H9 (cell line): Measurements from ENCODE around the gene DAZ2. TPM values are rescaled to one million over a fixed set of nuclear protein-coding genes. Genes with fewer than 3 reads are reported as not detected.
"Not testable (repeated sequence)": the region's sequence is repeated elsewhere in the genome, so short reads cannot be mapped to it uniquely, and the experiment has no call there.

ENCODE experiments used
- DNase-seq: peaks from one replicate; pipeline ENCODE4 v3.0.0-alpha.2; 2017
- H2AFZ ChIP-seq: one replicate; pipeline ENCODE4 v1.6.1; 2013; ENCODE audit warnings: mild to moderate bottlenecking, low read length, control low read depth, moderate library complexity
- H2AK5ac ChIP-seq: 2 replicates; pipeline ENCODE4 v1.6.1; 2013; ENCODE audit warnings: low read length, control low read depth, mixed read lengths; ENCODE audit not compliant: insufficient read length
- H2BK120ac ChIP-seq: one replicate; pipeline ENCODE4 v1.6.1; 2013; ENCODE audit warnings: low read depth, mild to moderate bottlenecking, low read length, control low read depth, inconsistent platforms; ENCODE audit not compliant: poor library complexity, severe bottlenecking
- H2BK12ac ChIP-seq: 2 replicates; pipeline ENCODE4 v1.6.1; 2013; ENCODE audit warnings: low read length, control low read depth, mixed read lengths, low read depth; ENCODE audit not compliant: insufficient read length
- H2BK15ac ChIP-seq: 2 replicates; pipeline ENCODE4 v1.6.1; 2013; ENCODE audit warnings: low read depth, low read length, control low read depth
- H2BK20ac ChIP-seq: one replicate; pipeline ENCODE4 v1.6.1; 2013; ENCODE audit warnings: low read depth, mild to moderate bottlenecking, low read length, control low read depth, inconsistent platforms; ENCODE audit not compliant: poor library complexity, severe bottlenecking
- H2BK5ac ChIP-seq: 2 replicates; pipeline ENCODE4 v1.6.1; 2013; ENCODE audit warnings: low read length, control low read depth, mixed read lengths; ENCODE audit not compliant: insufficient read length
- H3K14ac ChIP-seq: 2 replicates; pipeline ENCODE4 v1.6.1; 2013; ENCODE audit warnings: low read length, control low read depth; ENCODE audit not compliant: insufficient read depth
- H3K18ac ChIP-seq: 2 replicates; pipeline ENCODE4 v1.6.1; 2013; ENCODE audit warnings: low read depth, mild to moderate bottlenecking, mixed read lengths, low read length, control low read depth; ENCODE audit not compliant: insufficient read length
- H3K23ac ChIP-seq: 2 replicates; pipeline ENCODE4 v1.6.1; 2013; ENCODE audit warnings: low read length, control low read depth, mixed read lengths, low read depth; ENCODE audit not compliant: insufficient read length
- H3K23me2 ChIP-seq: 2 replicates; pipeline ENCODE4 v1.6.1; 2013; ENCODE audit warnings: low read depth, mild to moderate bottlenecking, mixed read lengths, low read length, control low read depth; ENCODE audit not compliant: insufficient read length, poor library complexity, severe bottlenecking
- H3K27ac ChIP-seq: 2 replicates; pipeline ENCODE4 v1.5.1; 2013; ENCODE audit warnings: low read length, control low read depth, mixed read lengths, low read depth; ENCODE audit not compliant: insufficient read length
- H3K27me3 ChIP-seq: 2 replicates; pipeline ENCODE4 v1.6.1; 2013; ENCODE audit warnings: low read length, control low read depth, inconsistent platforms; ENCODE audit not compliant: insufficient read depth
- H3K4ac ChIP-seq: 2 replicates; pipeline ENCODE4 v1.6.1; 2013; ENCODE audit warnings: low read depth, mild to moderate bottlenecking, control low read depth, inconsistent platforms, low read length, moderate library complexity
- H3K4me1 ChIP-seq: 2 replicates; pipeline ENCODE4 v1.6.1; 2013; ENCODE audit warnings: low read length, control low read depth, inconsistent platforms; ENCODE audit not compliant: insufficient read depth
- H3K4me2 ChIP-seq: 2 replicates; pipeline ENCODE4 v1.6.1; 2013; ENCODE audit warnings: low read length, control low read depth, mixed read lengths; ENCODE audit not compliant: insufficient read length, insufficient read depth
- H3K56ac ChIP-seq: 2 replicates; pipeline ENCODE4 v1.6.1; 2013; ENCODE audit warnings: low read depth, mild to moderate bottlenecking, mixed read lengths, low read length, control low read depth; ENCODE audit not compliant: insufficient read length
- H3K79me1 ChIP-seq: 2 replicates; pipeline ENCODE4 v1.6.1; 2013; ENCODE audit warnings: low read depth, mild to moderate bottlenecking, moderate library complexity, low read length, control low read depth, inconsistent platforms; ENCODE audit not compliant: insufficient read depth, poor library complexity, severe bottlenecking
- H3K79me2 ChIP-seq: 2 replicates; pipeline ENCODE4 v1.6.1; 2013; ENCODE audit warnings: low read length, control low read depth, inconsistent platforms; ENCODE audit not compliant: insufficient read depth
- H3K9ac ChIP-seq: 2 replicates; pipeline ENCODE4 v1.6.1; 2013; ENCODE audit warnings: low read length, control low read depth, mixed read lengths; ENCODE audit not compliant: insufficient read length; ENCODE audit errors: extremely low read depth
- H3K9me3 ChIP-seq: one replicate; pipeline ENCODE4 v1.6.1; 2013; ENCODE audit warnings: low read depth, low read length, inconsistent platforms; ENCODE audit not compliant: control insufficient read depth
- H3T11ph ChIP-seq: one replicate; pipeline ENCODE4 v1.6.1; 2013; ENCODE audit warnings: mild to moderate bottlenecking, low read length, control low read depth, inconsistent platforms
- H4K20me1 ChIP-seq: one replicate; pipeline ENCODE4 v1.6.1; 2013; ENCODE audit not compliant: control insufficient read depth, insufficient read length, insufficient read depth
- H4K5ac ChIP-seq: 2 replicates; pipeline ENCODE4 v1.6.1; 2013; ENCODE audit warnings: low read depth, mild to moderate bottlenecking, mixed read lengths, low read length, control low read depth; ENCODE audit not compliant: insufficient read length
- H4K8ac ChIP-seq: replicated peaks from 2 replicates; pipeline ENCODE4 v1.6.1; 2013; ENCODE audit warnings: low read length, control low read depth, mixed read lengths, low read depth; ENCODE audit not compliant: insufficient read length
- H4K91ac ChIP-seq: 2 replicates; pipeline ENCODE4 v1.6.1; 2013; ENCODE audit warnings: low read depth, mild to moderate bottlenecking, moderate library complexity, mixed read lengths, low read length, control low read depth; ENCODE audit not compliant: insufficient read length
- H3K27ac Mint-ChIP-seq, 3 experiments: 2 replicates in 2 of 3; 3 replicates in 1 of 3; pipeline ENCODE4 v1.8.0; 2020 to 2021; ENCODE audit warnings: mixed read lengths in 3 of 3, mild to moderate bottlenecking in 1 of 3, moderate library complexity in 1 of 3
- H3K27me3 Mint-ChIP-seq: 2 replicates; pipeline ENCODE4 v1.8.0; 2021; ENCODE audit warnings: low read depth, mild to moderate bottlenecking, moderate library complexity, mixed read lengths
- H3K36me3 Mint-ChIP-seq, 3 experiments: 2 replicates in 2 of 3; 3 replicates in 1 of 3; pipeline ENCODE4 v1.8.0; 2020 to 2021; ENCODE audit warnings: low read depth in 3 of 3, mixed read lengths in 3 of 3; ENCODE audit not compliant: insufficient read depth in 1 of 3
- H3K4me1 Mint-ChIP-seq, 2 experiments: 2 replicates each; pipeline ENCODE4 v1.8.0; 2020; ENCODE audit warnings: mixed read lengths in 2 of 2
- H3K4me3 Mint-ChIP-seq, 2 experiments: 2 replicates in 1 of 2; 3 replicates in 1 of 2; pipeline ENCODE4 v1.8.0; 2020 to 2021; ENCODE audit warnings: mild to moderate bottlenecking in 2 of 2, mixed read lengths in 2 of 2, moderate library complexity in 1 of 2
- H3K9me3 Mint-ChIP-seq, 2 experiments: 2 replicates in 1 of 2; 3 replicates in 1 of 2; pipeline ENCODE4 v1.8.0; 2020; ENCODE audit warnings: mild to moderate bottlenecking in 2 of 2, mixed read lengths in 2 of 2, moderate library complexity in 1 of 2
- WGBS: extraction: QIAGEN DNeasy Blood & Tissue Kit; methylation state at CpG from one replicate; pipeline ENCODE4 v1.1.7; 2013; ENCODE audit warnings: missing lambda C conversion rate, low lambda C conversion rate, mixed read lengths; ENCODE audit not compliant: insufficient read length; ENCODE audit errors: extremely low coverage; 5-methylcytosine and 5-hydroxymethylcytosine counted together
- long read RNA-seq: library from polyadenylated mRNA; unstranded; transcript quantifications from one replicate; pipeline ENCODE4 v2.0.0, GENCODE V29; 2020
- total RNA-seq: library from RNA; stranded (reverse); gene quantifications from 2 replicates; pipeline ENCODE4 v1.2.1, GENCODE V29; 2021

Gene DAZ2
- not detected in 2 replicates for total RNA-seq
- long read RNA-seq, result 0 reads

GRCh38 chrY:23219233-23219632 is at the start of gene DAZ2:
Gene DAZ2, plus strand, starts transcription at chrY:23219533. Its CDS starts 208 bp downstream, at chrY:23219741.
- H3T11ph ChIP-seq, H3K4me2 ChIP-seq: not testable (repeated sequence)

GRCh38 chrY:23198908-23199307 is 20.4 kb upstream of the DAZ2 start, which contains the start of gene DAZ1:
Gene DAZ1, minus strand, starts transcription at chrY:23199008. Its CDS starts 208 bp downstream, at chrY:23198800.
- not testable (repeated sequence) for H3K56ac ChIP-seq, DNase-seq, H4K91ac ChIP-seq, H2AFZ ChIP-seq, H3K27me3 ChIP-seq, H3K27me3 Mint-ChIP-seq, H3K23me2 ChIP-seq, H2BK20ac ChIP-seq, H3K9me3 ChIP-seq, H3K4me1 Mint-ChIP-seq, H3K79me2 ChIP-seq, H3K79me1 ChIP-seq, H4K8ac ChIP-seq, H4K20me1 ChIP-seq, H3K4me1 ChIP-seq, H3K14ac ChIP-seq, H3K27ac Mint-ChIP-seq, H3K18ac ChIP-seq, H2AK5ac ChIP-seq, H2BK12ac ChIP-seq, H3T11ph ChIP-seq, H3K9me3 Mint-ChIP-seq, H3K36me3 Mint-ChIP-seq, H3K4me3 Mint-ChIP-seq, H2BK120ac ChIP-seq, H3K4ac ChIP-seq, H3K4me2 ChIP-seq, H3K27ac ChIP-seq, H3K23ac ChIP-seq, H3K9ac ChIP-seq, H4K5ac ChIP-seq, H2BK15ac ChIP-seq, H2BK5ac ChIP-seq
- WGBS, result no CpG with 5 or more reads among the region's 23 CpGs

More at GRCh38 chrY:23219233-23219632, at the start of gene DAZ2:
- not testable (repeated sequence) for H4K8ac ChIP-seq, H3K27me3 Mint-ChIP-seq, H2BK5ac ChIP-seq, DNase-seq, H2AK5ac ChIP-seq, H3K79me2 ChIP-seq, H2BK120ac ChIP-seq, H3K27ac ChIP-seq, H3K14ac ChIP-seq, H4K20me1 ChIP-seq, H3K18ac ChIP-seq, H3K23ac ChIP-seq, H3K4ac ChIP-seq, H4K5ac ChIP-seq, H2BK20ac ChIP-seq, H3K27me3 ChIP-seq, H3K36me3 Mint-ChIP-seq, H3K9me3 Mint-ChIP-seq, H2BK12ac ChIP-seq, H3K79me1 ChIP-seq, H2BK15ac ChIP-seq, H4K91ac ChIP-seq, H3K4me1 Mint-ChIP-seq, H3K4me1 ChIP-seq, H2AFZ ChIP-seq, H3K56ac ChIP-seq, H3K27ac Mint-ChIP-seq, H3K9me3 ChIP-seq, H3K9ac ChIP-seq, H3K23me2 ChIP-seq, H3K4me3 Mint-ChIP-seq
- no CpG with 5 or more reads among the region's 23 CpGs for WGBS
